ENCODE data around the gene PSAPL1.

PSAPL1 gene

DNA sequence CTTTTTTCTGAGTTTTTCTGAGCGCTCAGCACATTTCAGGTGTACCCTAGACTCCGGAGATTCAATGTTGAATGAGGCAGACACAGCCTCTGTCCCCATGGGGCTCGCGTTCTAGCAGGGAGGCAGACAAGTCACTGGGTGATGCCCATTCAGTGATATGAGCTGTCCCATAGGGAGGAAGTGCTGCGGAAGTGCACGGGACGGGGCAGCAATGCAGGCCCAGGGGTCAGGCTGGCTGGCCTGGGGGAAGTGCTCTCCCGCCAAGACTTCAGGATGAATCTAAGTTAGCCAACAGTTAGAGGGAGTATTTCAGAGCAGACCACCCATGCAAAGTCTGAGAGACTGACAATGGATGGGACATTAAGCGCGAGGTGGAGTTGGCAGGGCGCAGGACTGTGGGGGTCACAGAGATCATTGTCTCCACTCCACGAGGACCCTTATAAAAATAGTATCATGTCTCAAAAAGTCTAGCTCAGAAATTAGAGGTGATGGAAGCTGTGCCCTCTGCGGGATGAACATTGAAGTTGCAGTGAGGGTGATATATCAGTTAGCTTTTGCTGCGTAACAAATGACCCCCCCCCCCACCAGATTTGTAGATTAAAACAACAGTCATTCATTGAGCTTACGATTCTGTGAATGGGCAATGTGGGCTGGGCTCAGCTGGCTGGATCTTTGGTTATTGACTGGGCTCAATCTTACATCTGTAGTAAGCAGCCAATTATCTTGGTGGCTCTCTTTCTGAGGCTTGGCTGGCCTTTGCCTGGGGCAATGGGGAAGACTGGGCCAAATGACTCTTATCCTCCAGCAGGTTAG lies 16.4 kb downstream of the PSAPL1 start:
- H3K27ac ChIP-seq: no peak overlapping the region
- TF ChIP-seq CTCF (IDR thresholded peaks at IDR 0.05) (no peak), ZFX (IDR thresholded peaks at IDR 0.05; ENCODE audit: borderline replicate concordance) (no peak)

DNA sequence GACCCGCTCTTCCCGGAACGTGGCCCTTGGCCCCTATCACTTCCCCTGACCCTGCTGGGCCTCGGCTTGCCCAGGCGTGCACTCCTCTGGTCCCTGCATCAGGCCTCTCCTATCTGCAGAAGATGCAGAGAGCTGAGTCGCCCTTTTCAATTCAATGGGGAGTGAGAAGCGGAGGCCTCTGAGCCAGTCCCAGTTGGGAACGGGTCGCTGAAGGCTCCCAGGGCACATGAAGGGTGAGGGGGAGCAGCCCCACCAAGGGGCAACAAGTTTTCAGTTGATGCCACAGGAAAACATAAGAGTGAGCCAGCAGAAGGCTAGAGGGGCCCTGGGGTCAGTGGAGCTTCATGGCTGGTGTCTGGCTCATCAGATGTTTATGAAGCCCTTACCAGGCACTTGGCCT lies 17.1 kb downstream of the PSAPL1 start:
- no peak overlapping the region for H3K27ac ChIP-seq
- TF ChIP-seq ZFX (IDR thresholded peaks at IDR 0.05; ENCODE audit: borderline replicate concordance) (no peak), CTCF (IDR thresholded peaks at IDR 0.05) (no peak)

DNA sequence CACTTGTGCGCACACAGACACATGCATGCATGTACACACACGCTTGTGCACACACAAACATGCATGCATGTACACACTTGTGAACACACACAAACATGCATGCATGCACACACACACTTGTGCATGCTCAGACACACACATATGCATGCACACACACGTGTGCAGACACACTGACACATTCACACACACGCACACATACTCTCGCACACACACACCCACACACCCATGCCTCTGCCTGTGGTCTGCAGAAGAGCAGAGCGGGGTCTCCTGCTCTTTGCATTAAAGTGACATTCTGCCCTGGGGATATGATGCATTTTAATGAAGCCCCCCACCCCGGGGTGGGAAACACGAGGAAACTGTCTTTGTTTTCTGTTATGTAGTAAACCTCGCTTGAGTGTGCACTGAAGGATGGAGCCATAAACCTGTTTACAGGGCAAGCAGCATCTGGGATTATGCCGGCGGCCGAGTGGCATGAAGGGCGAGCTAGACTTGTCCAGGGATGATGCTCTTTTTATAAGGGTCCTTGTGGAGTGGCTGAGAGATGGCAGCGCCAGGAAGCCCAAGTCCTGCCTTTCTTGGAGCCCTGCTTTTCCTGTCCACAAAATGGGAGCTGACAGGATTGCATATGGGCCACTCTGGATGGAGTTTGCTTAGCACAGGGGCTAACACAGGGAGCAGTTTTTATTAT lies 17.8 kb downstream of the PSAPL1 start:
- H3K27ac ChIP-seq: no peak overlapping the region
- TF ChIP-seq CTCF (IDR thresholded peaks at IDR 0.05): no peak
- no peak for TF ChIP-seq ZFX (IDR thresholded peaks at IDR 0.05; ENCODE audit: borderline replicate concordance)

- H3K27ac ChIP-seq: no peak overlapping the region
- no peak for TF ChIP-seq ZFX (IDR thresholded peaks at IDR 0.05; ENCODE audit: borderline replicate concordance)
- no peak for TF ChIP-seq CTCF (IDR thresholded peaks at IDR 0.05)
Observed at GRCh38 chr4:7415927-7416686, 18.6 kb downstream of the PSAPL1 start.

DNA sequence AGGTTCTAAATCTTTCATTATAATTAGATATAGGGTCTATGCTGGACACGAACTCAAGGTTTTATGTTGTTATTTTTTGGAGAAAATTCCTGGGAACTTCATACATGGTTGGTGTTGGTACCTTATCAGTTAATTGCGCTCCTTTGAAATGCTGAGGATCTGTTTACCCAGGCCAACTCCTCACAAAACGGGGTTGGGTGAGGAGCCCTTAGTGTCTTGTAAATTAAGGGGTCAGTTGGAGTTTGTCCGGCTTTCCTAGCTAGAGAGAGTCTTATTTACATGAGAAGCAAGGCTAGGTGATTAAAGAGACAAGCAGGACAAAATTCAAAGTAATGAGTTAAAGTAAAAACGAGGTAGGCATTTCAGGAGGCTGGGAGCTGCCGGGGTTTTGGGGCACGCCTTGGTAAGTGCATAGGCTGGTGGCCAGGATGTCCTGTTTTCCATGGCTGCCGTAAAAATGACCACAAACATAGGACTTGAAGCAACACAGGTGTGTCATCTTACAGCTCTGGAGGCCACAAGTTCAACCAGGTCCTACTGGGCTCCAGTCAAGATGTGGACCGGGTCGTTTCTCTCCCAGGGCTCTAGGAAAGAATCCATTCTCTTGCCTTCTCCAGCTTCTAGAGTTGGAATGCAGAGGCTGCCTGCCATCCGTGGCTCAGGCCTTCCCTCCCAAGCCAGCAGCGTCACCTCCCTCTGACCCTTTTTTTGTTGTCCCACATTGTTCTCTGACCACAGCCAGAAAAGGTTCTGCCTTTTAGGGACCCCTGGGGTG lies 19.8 kb downstream of the PSAPL1 start:
- TF ChIP-seq ZFX (IDR thresholded peaks at IDR 0.05; ENCODE audit: borderline replicate concordance) (no peak), CTCF (IDR thresholded peaks at IDR 0.05) (no peak)
- H3K27ac ChIP-seq: no peak overlapping the region

DNA sequence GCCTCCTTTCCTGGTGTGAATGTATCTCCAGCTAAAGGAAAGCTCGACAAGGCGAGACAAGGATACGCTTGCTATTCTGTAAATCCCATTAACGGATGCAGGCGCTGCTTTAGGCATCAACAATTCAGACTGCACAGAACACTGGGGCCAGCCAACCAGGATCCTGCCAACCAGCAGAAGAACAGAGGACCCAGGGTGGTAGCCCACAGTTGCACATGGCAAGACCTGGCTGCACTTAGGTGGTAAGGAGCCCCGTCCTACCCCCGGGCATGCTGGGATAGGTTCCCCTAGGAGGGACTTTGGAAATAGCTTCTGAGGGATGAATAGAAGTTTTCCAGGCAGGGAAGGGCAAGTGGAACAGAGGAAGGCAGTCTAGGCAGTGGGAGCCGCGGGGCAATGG lies 20.7 kb downstream of the PSAPL1 start:
- TF ChIP-seq CTCF (IDR thresholded peaks at IDR 0.05) (no peak), ZFX (IDR thresholded peaks at IDR 0.05; ENCODE audit: borderline replicate concordance) (no peak)

More for the DNA sequence above, 20.7 kb downstream of the PSAPL1 start:
- H3K27ac ChIP-seq: no peak overlapping the region

Measured in 22Rv1 (cell line).